Ishikawa (cell line): ENCODE results near the gene NSMCE1.

ENCODE experiments used
- CREB1 ChIP-seq: IDR thresholded peaks from 2 replicates; pipeline ENCODE4 v1.6.1; 2012; ENCODE audit warnings: low read depth
- EGR1 ChIP-seq: IDR thresholded peaks from 2 replicates; pipeline ENCODE4 v1.6.1; 2012
- NFIC ChIP-seq: IDR thresholded peaks from 2 replicates; pipeline ENCODE4 v1.6.1; 2012
- RAD21 ChIP-seq: IDR thresholded peaks from 2 replicates; pipeline ENCODE4 v1.6.1; 2012; ENCODE audit warnings: low read depth
- TAF1 ChIP-seq: IDR thresholded peaks from 2 replicates; pipeline ENCODE4 v1.6.1; 2012; ENCODE audit warnings: low read depth, mild to moderate bottlenecking
- TCF12 ChIP-seq: IDR thresholded peaks from 2 replicates; pipeline ENCODE4 v1.6.1; 2012; ENCODE audit warnings: low read depth
- YY1 ChIP-seq: IDR thresholded peaks from 2 replicates; pipeline ENCODE4 v1.6.1; 2012; ENCODE audit warnings: low read depth
- ZBTB7A ChIP-seq: IDR thresholded peaks from 2 replicates; pipeline ENCODE4 v1.6.1; 2012; ENCODE audit warnings: low read depth
- TF ChIP-seq, protein P1 (sequence below): IDR thresholded peaks from 2 replicates; pipeline ENCODE4 v1.6.1; 2012; ENCODE audit warnings: low read depth, mild to moderate bottlenecking
- TF ChIP-seq, protein P2 (sequence below): IDR thresholded peaks from 2 replicates; pipeline ENCODE4 v1.6.1; 2012
- TF ChIP-seq, protein P3 (sequence below): IDR thresholded peaks from 2 replicates; pipeline ENCODE4 v1.6.1; 2012

NSMCE1 gene

DNA sequence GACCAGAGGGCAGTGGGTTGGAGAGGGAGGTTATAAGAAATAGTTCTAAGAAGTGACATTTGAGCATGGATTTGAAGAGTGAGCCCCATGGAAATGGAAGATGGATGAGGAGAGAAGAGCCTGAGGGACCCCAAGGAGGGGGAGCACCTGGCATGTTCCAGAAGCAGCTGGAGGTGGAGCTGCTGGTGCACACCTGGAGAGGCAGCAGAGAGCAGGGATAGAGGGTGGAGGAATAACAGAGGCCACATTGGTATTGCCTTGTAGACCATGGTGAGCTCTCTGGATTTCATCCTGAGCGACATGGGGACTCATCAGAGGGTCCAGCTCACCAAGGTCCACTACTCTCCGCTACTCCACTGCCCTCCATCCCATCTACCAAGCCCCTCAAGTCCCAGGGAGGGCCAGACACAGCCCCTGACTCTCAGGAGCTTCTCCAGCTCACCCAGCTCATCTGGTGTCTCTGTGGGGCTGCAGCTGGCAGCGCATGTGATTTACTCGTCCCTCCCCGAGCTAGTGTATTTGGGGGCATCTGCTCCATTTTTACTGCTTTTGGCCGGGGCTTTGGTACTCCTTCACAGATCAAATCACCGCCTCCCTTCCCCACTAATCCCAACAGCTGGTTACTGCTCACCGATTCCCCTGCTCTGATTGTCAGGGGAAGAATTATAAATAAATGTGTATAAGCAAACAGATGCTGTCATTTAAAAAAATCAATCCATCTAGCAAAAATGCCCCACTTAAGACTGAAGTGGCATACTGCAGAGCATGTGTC lies 87.4 kb downstream of the NSMCE1 start:
- TF ChIP-seq RAD21 (peak; percentile 16; the same call in 1 of the 2 replicates), TAF1 (no peak)

DNA sequence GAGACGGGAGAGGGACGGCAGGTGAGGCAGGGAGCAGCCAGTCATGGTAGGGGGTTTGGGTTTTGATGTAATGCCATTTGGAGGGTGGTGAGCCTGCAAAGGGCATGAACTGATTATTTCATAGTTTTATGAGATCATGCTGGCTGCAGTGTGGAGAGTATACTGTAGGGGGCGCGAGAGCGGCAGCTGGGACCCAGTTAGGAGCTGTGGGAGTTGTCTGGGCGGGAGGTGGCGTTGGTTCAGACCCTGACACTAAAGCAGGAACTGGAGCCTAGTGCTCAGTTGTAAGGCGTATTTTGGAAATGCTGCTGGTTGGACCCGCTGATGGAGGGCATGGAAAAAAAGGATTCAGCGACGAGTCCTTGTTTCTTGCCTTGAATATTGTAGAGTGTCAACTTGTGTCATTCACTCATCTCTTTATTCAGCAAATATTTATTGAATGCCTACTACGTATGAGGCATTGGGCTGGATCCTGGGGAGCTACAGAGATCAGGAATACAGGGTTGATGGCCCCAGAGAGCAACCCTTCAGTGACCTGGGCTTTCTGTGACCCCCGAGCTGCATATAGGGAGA lies 89.0 kb downstream of the NSMCE1 start:
- peak; percentile 87 for TF ChIP-seq RAD21
- TF ChIP-seq, protein P1, sequence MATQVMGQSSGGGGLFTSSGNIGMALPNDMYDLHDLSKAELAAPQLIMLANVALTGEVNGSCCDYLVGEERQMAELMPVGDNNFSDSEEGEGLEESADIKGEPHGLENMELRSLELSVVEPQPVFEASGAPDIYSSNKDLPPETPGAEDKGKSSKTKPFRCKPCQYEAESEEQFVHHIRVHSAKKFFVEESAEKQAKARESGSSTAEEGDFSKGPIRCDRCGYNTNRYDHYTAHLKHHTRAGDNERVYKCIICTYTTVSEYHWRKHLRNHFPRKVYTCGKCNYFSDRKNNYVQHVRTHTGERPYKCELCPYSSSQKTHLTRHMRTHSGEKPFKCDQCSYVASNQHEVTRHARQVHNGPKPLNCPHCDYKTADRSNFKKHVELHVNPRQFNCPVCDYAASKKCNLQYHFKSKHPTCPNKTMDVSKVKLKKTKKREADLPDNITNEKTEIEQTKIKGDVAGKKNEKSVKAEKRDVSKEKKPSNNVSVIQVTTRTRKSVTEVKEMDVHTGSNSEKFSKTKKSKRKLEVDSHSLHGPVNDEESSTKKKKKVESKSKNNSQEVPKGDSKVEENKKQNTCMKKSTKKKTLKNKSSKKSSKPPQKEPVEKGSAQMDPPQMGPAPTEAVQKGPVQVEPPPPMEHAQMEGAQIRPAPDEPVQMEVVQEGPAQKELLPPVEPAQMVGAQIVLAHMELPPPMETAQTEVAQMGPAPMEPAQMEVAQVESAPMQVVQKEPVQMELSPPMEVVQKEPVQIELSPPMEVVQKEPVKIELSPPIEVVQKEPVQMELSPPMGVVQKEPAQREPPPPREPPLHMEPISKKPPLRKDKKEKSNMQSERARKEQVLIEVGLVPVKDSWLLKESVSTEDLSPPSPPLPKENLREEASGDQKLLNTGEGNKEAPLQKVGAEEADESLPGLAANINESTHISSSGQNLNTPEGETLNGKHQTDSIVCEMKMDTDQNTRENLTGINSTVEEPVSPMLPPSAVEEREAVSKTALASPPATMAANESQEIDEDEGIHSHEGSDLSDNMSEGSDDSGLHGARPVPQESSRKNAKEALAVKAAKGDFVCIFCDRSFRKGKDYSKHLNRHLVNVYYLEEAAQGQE, result no peak

DNA sequence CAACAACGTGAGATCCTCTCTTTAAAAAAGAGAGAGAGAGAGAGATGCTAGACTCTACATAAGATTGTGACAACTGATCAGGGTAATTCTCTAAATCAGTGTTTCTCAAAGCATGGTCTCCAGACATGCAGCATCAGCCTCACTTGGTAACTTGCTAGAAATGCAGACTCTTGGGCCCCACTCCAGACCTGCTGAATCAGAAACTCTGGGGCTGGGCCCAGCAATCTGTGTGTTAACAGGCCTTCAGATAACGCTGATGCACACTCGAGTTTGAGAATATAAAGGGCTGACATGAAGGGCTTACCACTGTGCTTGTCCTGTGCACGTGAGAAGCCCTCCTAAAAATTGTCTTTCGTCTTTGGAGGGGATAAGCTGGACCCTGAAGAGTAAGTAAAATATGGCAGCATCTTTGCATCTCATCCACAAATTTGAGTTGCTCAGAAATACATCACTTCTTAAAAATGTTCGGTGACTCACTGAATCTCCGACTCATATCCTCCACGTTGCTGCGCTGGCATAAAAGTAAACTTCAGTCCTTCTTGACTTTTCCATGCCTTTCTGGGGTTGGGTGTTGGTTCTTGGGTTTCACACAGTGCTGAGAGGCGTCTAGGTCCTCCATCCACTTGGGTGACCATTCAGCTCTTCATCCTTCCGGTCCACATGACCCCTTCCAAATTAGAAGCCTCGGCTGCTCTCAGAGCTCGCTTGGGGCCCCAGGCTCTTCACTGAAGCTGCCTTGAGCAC lies 91.4 kb downstream of the NSMCE1 start:
- TF ChIP-seq TCF12 (no peak), CREB1 (no peak), ZBTB7A (no peak), YY1 (no peak), TAF1 (no peak), NFIC (no peak), EGR1 (no peak), RAD21 (no peak)
- TF ChIP-seq, protein P1, result no peak
- TF ChIP-seq, protein P2, sequence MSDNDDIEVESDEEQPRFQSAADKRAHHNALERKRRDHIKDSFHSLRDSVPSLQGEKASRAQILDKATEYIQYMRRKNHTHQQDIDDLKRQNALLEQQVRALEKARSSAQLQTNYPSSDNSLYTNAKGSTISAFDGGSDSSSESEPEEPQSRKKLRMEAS, result no peak

DNA sequence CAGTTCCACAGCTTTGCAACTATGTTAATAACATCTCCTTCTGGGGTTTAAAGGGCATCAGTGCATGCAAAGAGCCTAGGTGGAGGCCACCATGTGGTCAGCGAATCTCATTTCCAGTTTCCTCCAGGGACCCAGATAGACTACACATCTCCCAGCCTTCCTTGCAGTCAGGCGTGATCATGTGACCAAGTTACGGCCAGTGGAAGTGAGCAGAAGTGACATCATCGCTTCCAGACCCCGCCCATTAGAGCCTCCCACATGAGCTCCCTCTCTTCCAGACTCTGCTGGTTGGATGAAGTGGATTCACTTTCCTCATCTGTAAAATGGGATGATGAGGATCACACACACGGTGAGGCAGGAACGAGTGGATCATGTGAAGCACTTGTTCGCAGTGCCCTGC lies 92.7 kb downstream of the NSMCE1 start:
- TF ChIP-seq, protein P2, result no peak
- TF ChIP-seq, protein P3, sequence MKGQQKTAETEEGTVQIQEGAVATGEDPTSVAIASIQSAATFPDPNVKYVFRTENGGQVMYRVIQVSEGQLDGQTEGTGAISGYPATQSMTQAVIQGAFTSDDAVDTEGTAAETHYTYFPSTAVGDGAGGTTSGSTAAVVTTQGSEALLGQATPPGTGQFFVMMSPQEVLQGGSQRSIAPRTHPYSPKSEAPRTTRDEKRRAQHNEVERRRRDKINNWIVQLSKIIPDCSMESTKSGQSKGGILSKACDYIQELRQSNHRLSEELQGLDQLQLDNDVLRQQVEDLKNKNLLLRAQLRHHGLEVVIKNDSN, result peak; percentile 60; the same call in 1 of the 2 replicates
